HG02973 (cell line): Measurements from ENCODE around the gene NOS1AP.
"Not testable (repeated sequence)": the region's sequence is repeated elsewhere in the genome, so short reads cannot be mapped to it uniquely, and the experiment has no call there.

Experiments used
- ATAC-seq: cut with Tn5 transposase; IDR thresholded peaks from one replicate; pipeline ENCODE4 v1.9.1; 2021; ENCODE audit warnings: moderate library complexity; ENCODE audit not compliant: unreplicated experiment

NOS1AP gene

DNA sequence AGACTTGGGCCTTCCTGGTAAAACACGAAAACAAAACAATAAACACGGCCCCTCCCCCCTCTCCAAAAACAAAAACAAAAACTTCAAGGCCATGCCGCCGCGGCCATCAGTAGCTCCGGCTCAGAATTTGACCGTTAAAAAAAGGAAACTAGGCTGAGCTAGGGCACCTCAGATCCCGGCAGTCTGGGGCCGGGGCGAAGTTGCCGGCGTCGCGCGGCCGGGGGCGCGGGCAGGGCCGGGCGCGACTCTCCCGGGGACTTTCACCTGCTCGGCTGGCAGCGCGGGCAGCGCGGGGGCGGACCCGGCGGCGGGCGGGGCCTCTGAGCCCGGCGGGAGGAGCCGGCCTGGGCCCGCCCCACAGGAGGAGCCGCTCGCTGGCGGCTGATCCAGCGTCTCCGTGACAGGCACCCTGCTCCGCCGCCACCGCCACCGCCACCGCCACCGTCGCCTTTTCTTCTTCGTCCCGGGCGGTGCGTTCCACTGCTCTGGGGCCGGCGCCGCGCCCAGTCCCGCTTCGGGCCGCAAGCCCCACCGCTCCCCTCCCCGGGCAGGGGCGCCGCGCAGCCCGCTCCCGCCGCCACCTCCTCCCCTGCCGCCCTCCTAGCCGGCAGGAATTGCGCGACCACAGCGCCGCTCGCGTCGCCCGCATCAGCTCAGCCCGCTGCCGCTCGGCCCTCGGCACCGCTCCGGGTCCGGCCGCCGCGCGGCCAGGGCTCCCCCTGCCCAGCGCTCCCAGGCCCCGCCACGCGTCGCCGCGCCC is at the start of gene NOS1AP:
TSS of gene NOS1AP (plus strand) at position 358 of the 760 bp plus-strand sequence. CDS start 487 bp downstream, outside the sequence.
- ATAC-seq: peak; percentile 96

GRCh38 chr1:162020150-162020549 is 49.3 kb upstream of the NOS1AP start:
- no peak for ATAC-seq

GRCh38 chr1:162021124-162021523 is 48.4 kb upstream of the NOS1AP start:
- ATAC-seq: no peak

DNA sequence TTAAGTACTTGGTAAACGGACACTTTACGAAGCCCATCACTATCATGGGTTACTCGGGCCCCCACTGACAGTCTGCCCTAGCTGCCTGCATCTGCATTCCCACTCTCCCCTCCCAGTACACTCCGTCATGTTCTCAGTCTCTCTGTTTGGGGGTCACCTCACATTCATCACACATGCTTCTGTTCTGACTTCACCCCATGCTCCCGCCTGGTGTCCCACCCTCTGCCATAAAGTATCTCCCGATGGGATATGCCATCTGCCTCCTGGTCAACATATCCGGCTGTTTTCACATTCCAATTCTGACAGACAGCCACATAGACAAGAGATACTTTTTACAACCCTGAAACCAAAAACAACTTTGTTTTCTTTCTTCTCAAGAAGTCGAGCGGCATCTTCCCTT is 46.9 kb upstream of the NOS1AP start:
- no peak for ATAC-seq

DNA sequence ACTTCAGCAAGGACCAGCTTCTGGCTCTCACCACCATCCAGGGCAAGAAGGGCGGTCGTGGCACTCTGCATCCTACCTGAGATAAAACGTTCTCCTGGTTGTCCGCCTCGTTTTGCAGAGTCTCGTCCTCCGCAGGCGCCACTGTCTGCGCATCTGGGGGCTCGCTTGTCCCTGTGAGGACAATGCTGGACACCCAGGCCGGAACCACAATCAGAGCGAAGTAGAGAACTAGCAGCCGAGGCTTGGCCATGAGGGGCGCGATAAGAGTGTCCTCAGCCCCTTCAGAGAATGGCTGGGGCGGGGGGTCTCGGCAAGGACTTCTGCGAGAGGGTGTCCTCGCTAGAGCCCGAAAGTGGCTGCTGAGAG is 46.3 kb upstream of the NOS1AP start:
- ATAC-seq: no peak

DNA sequence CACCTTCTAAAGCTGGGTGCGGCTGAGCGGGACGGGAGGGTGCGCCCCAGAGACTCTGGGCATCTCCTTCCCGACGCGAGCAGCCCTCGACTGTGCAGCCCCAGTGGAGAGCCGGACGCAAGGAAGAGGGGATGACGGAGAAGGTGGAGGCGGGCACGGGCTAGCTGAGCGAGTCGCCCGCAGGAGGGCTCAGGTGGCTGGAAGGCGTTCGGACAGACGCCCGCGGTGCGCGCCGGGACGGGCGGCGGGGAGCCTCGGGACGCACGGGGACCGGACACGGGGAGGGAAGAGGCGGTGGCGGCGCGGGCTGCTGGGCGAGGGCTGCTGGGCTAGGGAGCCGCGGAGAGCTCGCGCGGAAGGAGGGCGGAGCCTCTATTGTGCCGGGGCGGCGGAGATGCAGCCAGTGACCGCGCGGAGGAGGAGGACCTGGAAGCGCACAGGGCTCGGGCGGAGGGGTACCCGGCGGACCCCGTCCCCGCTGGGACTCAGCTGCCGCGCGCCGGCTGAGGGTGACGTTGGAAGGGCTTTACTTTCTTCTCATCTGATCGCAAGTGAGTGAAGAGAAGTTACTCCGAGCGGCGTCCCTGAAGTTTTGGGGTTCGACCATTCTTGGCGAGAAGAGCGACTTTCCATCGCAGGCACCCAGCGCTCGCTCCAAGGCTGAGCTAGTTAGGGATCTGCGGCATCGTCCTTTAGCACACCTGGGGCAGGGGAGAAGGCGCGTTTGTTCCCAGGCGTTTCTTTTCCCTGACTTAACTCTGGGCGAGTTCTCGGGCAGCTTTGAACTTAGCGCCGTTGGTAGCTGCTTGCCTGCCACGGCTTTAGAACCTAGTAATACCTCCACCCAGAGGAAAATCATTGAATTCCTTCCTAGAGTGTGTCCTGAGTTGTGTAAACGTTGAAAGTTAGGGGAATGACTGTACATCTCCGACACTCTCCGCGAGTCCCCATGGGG is 45.7 kb upstream of the NOS1AP start, which contains the start of gene OLFML2B:
TSS of gene OLFML2B (minus strand) at position 323 of the 955 bp plus-strand sequence. CDS start 439 bp downstream, outside the sequence.
- no peak for ATAC-seq

- ATAC-seq: no peak
Measured at GRCh38 chr1:162025541-162025940, 44.0 kb upstream of the NOS1AP start.

GRCh38 chr1:162026881-162027280 is 42.6 kb upstream of the NOS1AP start:
- ATAC-seq: no peak

- peak; percentile 76 for ATAC-seq
Measured at GRCh38 chr1:162028726-162029125, 40.8 kb upstream of the NOS1AP start.

GRCh38 chr1:162029157-162029556 is 40.3 kb upstream of the NOS1AP start:
- no peak for ATAC-seq

- no peak for ATAC-seq
Measured at GRCh38 chr1:162030759-162031280, 38.7 kb upstream of the NOS1AP start.

GRCh38 chr1:162033428-162033827 is 36.1 kb upstream of the NOS1AP start:
- ATAC-seq: no peak

- no peak for ATAC-seq
Measured at GRCh38 chr1:162035241-162035640, 34.2 kb upstream of the NOS1AP start.

- ATAC-seq: no peak
Measured at GRCh38 chr1:162036163-162036562, 33.3 kb upstream of the NOS1AP start.

DNA sequence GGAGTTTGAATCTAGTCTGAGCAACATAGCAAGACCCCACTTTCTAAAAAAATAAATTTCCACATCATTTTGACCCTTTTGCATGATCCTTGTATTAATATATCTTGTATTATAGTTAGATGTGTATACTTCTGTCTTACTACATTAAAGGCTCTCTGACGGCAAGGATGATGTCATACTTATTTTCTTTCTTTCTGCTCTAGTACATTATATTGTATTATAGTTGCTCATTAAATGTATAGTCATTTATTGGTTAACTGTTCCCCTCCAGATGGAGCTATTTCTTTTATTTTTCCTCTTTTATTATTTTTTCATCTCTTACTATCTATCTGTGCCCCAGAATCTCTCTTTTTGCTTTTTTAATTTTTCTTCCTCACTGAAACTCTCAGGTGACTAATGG is 30.9 kb upstream of the NOS1AP start:
- ATAC-seq: no peak

DNA sequence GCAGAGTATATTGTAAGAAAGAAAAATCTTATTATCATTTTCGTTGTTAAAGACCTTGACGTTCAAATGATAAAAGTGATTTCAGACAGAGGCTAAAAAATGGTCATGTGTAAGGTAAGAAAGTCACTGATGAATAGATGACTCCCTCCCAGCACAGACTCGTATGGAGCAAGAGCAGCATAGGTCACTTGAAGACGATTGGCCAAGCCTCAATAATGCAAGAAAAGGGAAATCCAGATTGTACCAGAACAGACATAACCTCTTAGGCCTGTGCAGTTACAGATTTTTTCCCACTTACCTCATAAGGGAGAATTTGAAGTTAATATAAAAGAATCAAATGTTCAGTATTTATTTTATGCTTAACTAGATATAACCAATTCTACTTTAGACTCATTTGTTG is 29.5 kb upstream of the NOS1AP start:
- no peak for ATAC-seq

DNA sequence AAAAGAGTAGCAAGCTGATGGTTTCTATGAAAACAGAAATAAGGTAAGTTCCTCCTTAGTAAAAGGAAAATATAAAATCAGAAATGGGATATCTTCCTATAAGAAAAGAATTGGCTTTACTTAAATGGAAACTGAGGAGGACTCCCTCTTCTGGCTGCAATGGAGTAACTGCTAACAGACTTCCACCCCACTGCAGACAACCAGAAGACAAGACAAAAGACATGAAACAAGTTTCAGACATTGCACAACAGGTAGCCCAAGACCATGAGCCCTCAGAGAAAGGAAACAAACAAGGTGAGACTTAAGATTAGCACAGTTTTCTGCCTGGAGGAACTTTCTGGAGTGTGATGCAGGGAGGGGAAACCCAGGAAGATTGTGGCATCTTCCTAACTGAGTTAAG is 28.8 kb upstream of the NOS1AP start:
- ATAC-seq: no peak

DNA sequence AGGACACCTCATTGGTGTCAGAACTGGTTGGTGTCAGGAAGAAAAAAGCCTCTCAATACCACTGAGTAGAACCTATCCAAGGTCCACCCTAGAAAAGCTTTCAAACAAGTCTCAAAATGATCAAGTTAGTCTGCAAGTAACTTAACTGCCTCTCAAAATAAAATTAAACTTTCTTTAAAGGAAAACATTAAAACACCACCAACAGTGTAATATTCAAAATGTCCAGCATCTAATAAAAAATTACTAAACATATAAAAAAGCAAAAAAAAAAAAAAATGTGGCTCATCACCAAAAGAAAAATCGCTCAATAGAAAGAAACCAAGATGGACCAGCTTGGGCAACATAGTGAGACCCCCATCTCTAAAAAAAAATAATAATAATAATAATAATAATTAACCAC is 27.1 kb upstream of the NOS1AP start:
- ATAC-seq: no peak

DNA sequence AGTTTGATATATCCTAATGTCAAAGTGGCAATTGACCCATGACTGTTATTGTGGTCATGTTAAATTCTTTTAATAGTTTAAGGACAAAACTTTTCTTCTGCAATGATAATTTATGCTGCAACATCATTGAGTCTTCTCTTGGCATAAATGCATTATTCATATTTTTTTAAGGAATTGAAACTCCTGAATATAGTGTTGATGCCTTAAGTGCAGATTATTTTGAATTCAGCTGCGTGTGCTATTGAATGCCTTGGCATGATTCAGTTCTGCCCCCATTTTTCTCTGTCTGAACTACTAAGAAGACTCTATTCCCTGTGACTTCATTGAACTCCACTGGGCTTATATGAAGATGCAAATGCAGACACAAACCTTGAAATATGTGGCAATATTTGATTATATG is 22.6 kb upstream of the NOS1AP start:
- ATAC-seq: no peak

DNA sequence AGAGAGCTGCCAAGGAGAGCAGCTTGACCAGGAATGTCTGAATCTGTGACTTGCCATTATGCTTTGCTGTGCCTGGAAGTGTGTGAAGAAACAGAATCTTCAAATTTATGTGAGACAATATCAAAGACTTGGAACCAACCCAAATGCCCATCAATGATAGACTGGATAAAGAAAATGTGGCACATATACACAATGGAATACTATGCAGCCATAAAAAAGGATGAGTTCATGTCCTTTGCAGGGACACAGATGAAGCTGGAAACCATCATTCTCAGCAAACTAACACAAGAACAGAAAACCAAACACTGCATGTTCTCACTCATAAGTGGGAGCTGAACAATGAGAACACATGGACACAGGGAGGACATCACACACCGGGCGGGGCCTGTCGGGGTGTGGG is 15.5 kb upstream of the NOS1AP start:
- ATAC-seq: not testable (repeated sequence)

GRCh38 chr1:162055062-162055461 is 14.4 kb upstream of the NOS1AP start:
- no peak for ATAC-seq

DNA sequence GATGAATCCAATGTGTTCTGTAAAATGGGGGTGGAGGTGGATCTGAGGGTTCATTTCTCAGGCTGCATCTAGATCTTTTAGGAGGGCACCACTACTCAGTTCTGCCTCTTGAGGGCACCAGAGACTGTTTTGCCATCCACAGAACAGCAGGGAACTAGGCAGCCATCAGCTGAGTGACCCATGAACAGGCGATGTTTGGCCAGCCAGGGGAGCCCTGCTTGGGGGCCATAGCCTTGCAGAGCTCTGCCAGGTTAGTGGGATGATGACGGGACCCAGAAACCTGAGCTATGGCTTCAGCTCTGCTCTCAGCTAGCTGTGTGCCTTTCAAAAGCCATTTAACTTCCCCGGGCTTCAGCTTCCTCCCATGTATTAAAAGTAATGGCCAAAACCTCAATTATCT is 13.4 kb upstream of the NOS1AP start:
- no peak for ATAC-seq
